Gastroesophageal sphincter (tissue), 4 donors: ENCODE data around the gene ITPA. TPM values are rescaled to one million over a fixed set of nuclear protein-coding genes. Genes with fewer than 3 reads are reported as not detected.
"Not testable (repeated sequence)": the region's sequence is repeated elsewhere in the genome, so short reads cannot be mapped to it uniquely, and the experiment has no call there.

Experiments used
- ATAC-seq: fragments of 150-250 bp; one replicate; pipeline ENCODE4 v1.9.1; 2016; ENCODE audit warnings: mild to moderate bottlenecking, moderate library complexity
- H3K27ac ChIP-seq, 4 donors: fragments of 200-600 bp; sonication (generic) in 3 of 4; 1 replicate in 3 of 4; 2 replicates in 1 of 4; pipeline ENCODE4 v1.5.1; 2016 to 2019
- H3K27me3 ChIP-seq: fragments of 200-600 bp; sonication (generic); one replicate; pipeline ENCODE4 v1.5.1; 2019
- H3K36me3 ChIP-seq, 2 donors: fragments of 200-600 bp; sonication (generic); one replicate each; pipeline ENCODE4 v1.5.1; 2019; ENCODE audit warnings: control low read depth in 1 of 2
- H3K4me1 ChIP-seq, 3 donors: fragments of 200-600 bp; sonication (generic); 1 replicate in 2 of 3; 2 replicates in 1 of 3; pipeline ENCODE4 v1.5.1; 2016 to 2019; ENCODE audit warnings: control low read depth in 2 of 3
- H3K4me3 ChIP-seq, 2 donors: fragments of 200-600 bp; sonication (generic); one replicate each; pipeline ENCODE4 v1.5.1; 2019; ENCODE audit warnings: mild to moderate bottlenecking in 1 of 2, moderate library complexity in 1 of 2
- H3K9me3 ChIP-seq, 3 donors: fragments of 200-600 bp; sonication (generic); one replicate each; pipeline ENCODE4 v1.5.1; 2017 to 2019; ENCODE audit warnings: control low read depth in 2 of 3
- EP300 ChIP-seq: sonication (generic); formaldehyde crosslinking; IDR thresholded peaks from one replicate; pipeline ENCODE4 v1.6.1; 2017; ENCODE audit warnings: antibody characterized with exemption, mild to moderate bottlenecking
- POLR2A ChIP-seq, 2 donors: fragments of 450-650 bp; IDR thresholded peaks; one replicate each; pipeline ENCODE4 v1.6.1; 2017; ENCODE audit warnings: antibody characterized with exemption in 2 of 2, mild to moderate bottlenecking in 2 of 2, moderate library complexity in 1 of 2
- POLR2AphosphoS5 ChIP-seq: sonication (generic); formaldehyde crosslinking; IDR thresholded peaks from one replicate; pipeline ENCODE4 v1.6.1; 2017; ENCODE audit warnings: antibody characterized with exemption
- WGBS, 2 donors: methylation state at CpG; one replicate each; pipeline ENCODE4 v1.1.5; 2018; ENCODE audit warnings: low coverage in 1 of 2; 5-methylcytosine and 5-hydroxymethylcytosine counted together
- total RNA-seq, 4 donors: library from RNA; depleted of rRNA; stranded (reverse); fragments of >200 nt; gene quantifications; one replicate each; pipeline ENCODE4 v1.1.0, GENCODE V29; 2016
- TF ChIP-seq, protein P1 (sequence below), 4 experiments: fragments of 200-600 bp in 2 of 4; fragments of 450-650 bp in 2 of 4; sonication (generic) in 1 of 4; IDR thresholded peaks; one replicate each; pipeline ENCODE4 v1.5.1; 2017 to 2019; ENCODE audit warnings: antibody characterized with exemption in 4 of 4, mild to moderate bottlenecking in 2 of 4, moderate library complexity in 2 of 4

The ITPA gene
- total RNA-seq, 4 donors from 2014 or later = 23.5 to 26.8 (median 25.2) TPM

DNA sequence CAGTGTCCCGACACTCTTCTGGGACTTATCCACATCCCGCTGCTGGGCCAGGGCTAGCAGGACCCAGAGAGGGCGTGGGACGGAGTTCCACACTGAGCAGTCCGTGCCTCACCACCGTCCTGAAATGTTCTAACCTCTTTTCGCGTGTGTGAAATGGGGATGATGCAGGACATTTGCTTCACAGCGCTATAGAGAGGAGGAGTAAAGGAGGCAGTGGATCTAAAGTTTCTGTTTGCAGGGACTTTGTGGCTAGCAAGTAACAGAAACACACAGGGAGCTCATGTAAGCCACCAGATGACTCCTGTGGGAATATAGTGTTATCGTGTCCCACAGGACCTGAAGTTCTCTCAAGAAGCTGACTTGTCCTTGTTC lies 634 bp downstream of the ITPA start:
- TF ChIP-seq EP300 = no peak
- no peak for TF ChIP-seq POLR2AphosphoS5
- TF ChIP-seq, protein P1, sequence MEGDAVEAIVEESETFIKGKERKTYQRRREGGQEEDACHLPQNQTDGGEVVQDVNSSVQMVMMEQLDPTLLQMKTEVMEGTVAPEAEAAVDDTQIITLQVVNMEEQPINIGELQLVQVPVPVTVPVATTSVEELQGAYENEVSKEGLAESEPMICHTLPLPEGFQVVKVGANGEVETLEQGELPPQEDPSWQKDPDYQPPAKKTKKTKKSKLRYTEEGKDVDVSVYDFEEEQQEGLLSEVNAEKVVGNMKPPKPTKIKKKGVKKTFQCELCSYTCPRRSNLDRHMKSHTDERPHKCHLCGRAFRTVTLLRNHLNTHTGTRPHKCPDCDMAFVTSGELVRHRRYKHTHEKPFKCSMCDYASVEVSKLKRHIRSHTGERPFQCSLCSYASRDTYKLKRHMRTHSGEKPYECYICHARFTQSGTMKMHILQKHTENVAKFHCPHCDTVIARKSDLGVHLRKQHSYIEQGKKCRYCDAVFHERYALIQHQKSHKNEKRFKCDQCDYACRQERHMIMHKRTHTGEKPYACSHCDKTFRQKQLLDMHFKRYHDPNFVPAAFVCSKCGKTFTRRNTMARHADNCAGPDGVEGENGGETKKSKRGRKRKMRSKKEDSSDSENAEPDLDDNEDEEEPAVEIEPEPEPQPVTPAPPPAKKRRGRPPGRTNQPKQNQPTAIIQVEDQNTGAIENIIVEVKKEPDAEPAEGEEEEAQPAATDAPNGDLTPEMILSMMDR (IDR thresholded peaks at IDR 0.05) = no peak
- no peak for TF ChIP-seq POLR2A (IDR thresholded peaks at IDR 0.05)
- H3K4me1 ChIP-seq = peaks cover 0 to 24% (median 10%) of the 10 kb centered on the region in 3 donors
- H3K27ac ChIP-seq = peak overlapping the region in 3 of 4 donors; percentile 72 to 87 (median 83)
- no peaks in the 10 kb centered on the region for H3K9me3 ChIP-seq
- peak; percentile 22 for ATAC-seq
- H3K4me3 ChIP-seq = peak overlapping the region; percentile 89 to 93
- 0 to 7% methylated on average over 1 to 4 of the region's 10 CpGs for WGBS, 2 donors
- peaks cover 0 to 19% of the 10 kb centered on the region in 2 donors for H3K36me3 ChIP-seq
- no peaks in the 10 kb centered on the region for H3K27me3 ChIP-seq

DNA sequence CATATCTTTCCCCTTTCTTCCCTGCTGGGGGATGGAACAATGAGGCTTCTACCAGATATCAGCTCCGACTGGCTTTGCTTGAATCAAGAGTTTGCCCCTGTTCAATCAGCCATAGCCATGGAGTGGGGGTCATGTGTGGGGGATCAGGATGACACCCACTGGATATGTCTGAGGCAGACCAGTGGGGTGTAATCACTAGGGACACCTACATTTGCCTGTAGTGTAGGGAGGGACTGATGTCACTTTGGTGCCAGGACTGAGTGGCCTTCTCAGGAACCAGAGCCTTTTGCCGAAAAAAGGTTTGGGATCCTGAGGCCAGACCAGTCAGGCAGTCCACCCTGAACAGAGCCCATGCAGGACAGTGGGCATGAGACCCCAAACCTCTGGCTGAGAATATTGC lies 1.0 kb downstream of the ITPA start:
- H3K36me3 ChIP-seq = peaks cover 0 to 23% of the 10 kb centered on the region in 2 donors
- no peaks in the 10 kb centered on the region for H3K9me3 ChIP-seq
- no CpG with 5 or more reads among the region's 2 CpGs for WGBS, 2 donors
- TF ChIP-seq, protein P1 (IDR thresholded peaks at IDR 0.05) = no peak
- TF ChIP-seq POLR2AphosphoS5 (no peak), EP300 (no peak), POLR2A (IDR thresholded peaks at IDR 0.05) (no peak)
- peaks cover 0 to 23% (median 10%) of the 10 kb centered on the region in 3 donors for H3K4me1 ChIP-seq
- H3K4me3 ChIP-seq = peak overlapping the region; percentile 89 to 93
- no peaks in the 10 kb centered on the region for H3K27me3 ChIP-seq
- ATAC-seq = no peak
- H3K27ac ChIP-seq = no peak overlapping the region

DNA sequence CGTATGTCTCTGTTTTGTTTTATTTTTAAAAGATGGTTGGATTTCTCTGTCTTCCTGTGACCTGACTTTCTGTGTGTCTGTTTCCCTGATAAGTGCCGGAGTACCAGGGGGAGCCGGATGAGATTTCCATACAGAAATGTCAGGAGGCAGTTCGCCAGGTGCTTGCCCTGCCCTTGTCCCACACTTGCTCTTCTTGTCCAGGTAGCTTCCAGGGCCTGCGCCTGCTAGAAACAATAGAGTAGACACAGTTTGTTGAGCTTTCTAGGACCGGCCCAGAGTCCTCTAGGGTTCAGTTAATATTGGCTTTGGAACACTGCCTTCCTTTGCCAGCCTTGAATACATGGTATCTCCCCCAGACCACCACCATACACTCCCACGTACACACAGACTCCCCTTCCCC lies 3.9 kb downstream of the ITPA start:
- no peak overlapping the region for H3K27ac ChIP-seq
- whole genome bisulfite sequencing, 2 donors = 84 to 91% methylated on average over 6 of the region's 7 CpGs
- ATAC-seq = no peak
- no peaks in the 10 kb centered on the region for H3K27me3 ChIP-seq
- no peaks in the 10 kb centered on the region for H3K9me3 ChIP-seq
- TF ChIP-seq POLR2A (IDR thresholded peaks at IDR 0.05) = no peak
- no peak for TF ChIP-seq EP300
- TF ChIP-seq, protein P1 (IDR thresholded peaks at IDR 0.05) = no peak
- no peak for TF ChIP-seq POLR2AphosphoS5
- H3K4me1 ChIP-seq = peaks cover 0 to 22% (median 11%) of the 10 kb centered on the region in 3 donors
- H3K4me3 ChIP-seq = no peak overlapping the region
- peaks cover 0 to 48% of the 10 kb centered on the region in 2 donors for H3K36me3 ChIP-seq

DNA sequence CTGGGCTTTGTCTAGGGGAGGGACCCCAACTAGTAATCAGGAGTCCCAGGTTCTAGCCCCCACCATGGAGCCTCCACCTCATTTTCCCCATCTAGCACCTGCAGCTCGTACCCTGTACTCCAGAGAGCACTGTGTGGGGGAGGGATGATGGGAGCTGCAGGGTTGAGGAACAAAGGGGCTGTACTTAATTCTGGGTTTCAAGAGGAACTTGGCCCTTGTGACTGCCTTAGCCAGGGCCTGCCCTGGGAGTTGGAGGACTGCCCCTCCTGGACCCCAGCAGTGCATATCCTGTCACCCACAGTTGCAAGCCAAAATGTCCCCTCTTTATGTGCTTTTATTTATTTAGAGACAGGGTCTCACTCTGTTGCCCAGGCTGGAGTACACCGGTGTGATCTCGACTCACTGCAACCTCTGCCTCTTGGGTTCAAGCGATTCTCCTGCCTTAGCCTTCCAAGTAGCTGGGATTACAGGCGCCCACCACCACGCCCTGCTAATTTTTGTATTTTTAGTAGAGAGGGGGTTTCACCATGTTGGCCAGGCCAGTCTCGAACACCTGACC lies 6.1 kb downstream of the ITPA start:
- Histone ChIP-seq H3K4me1 (peaks cover 0 to 14% (median 8%) of the 10 kb centered on the region in 3 donors), H3K36me3 (peaks cover 0 to 62% of the 10 kb centered on the region in 2 donors)
- H3K4me3 ChIP-seq, H3K27ac ChIP-seq, ATAC-seq, H3K9me3 ChIP-seq, H3K27me3 ChIP-seq: not testable (repeated sequence)
- 80 to 97% methylated on average over 1 to 6 of the region's 7 CpGs for WGBS, 2 donors

DNA sequence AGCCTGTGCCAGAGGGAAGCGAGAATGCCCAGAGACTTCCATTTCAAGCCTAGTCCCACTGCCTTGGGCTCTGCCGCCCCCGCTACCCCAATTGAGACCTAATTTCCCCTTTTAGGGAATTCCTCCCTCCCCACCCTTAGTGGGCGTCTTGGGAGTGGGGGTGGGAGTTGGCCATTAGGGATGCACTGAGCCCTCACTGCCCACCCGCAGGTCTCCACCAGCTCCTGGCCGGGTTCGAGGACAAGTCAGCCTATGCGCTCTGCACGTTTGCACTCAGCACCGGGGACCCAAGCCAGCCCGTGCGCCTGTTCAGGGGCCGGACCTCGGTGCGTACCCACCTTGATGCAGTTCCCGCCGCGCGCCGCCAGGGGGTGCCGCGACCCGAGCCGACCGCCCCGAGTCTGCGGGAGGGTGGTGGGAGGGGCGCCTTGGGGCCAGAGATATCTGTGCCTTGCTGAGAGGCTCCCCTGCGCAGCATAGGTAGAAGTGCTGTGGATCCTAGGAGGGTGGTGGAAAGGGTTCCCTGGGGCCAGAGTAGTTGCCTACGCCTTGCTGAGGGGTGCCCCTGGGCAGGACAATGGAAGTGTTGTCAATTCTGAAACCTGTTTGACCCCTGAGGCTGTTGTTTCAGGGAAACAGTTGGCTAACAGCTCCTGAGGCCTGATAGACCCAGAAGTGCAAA lies 9.2 kb downstream of the ITPA start:
- Histone ChIP-seq H3K36me3 (peaks cover 0 to 86% of the 10 kb centered on the region in 2 donors), H3K27ac (no peak overlapping the region), H3K9me3 (no peaks in the 10 kb centered on the region), H3K4me1 (peaks cover 0 to 8% (median 6%) of the 10 kb centered on the region in 3 donors), H3K27me3 (no peaks in the 10 kb centered on the region), H3K4me3 (no peak overlapping the region)
- peak; percentile 71 for ATAC-seq
- 37 to 92% methylated on average over 3 of the region's 30 CpGs for WGBS, 2 donors
- TF ChIP-seq, protein P1 (IDR thresholded peaks at IDR 0.05) = peak in 3 of 4 experiments; percentile 70 to 92 (median 72)
- no peak for TF ChIP-seq POLR2AphosphoS5
